Skeletal muscle satellite cell (primary cell): ENCODE results near the gene PEBP1. TPM values are rescaled to one million over a fixed set of nuclear protein-coding genes. Genes with fewer than 3 reads are reported as not detected.

ENCODE experiments used
- H3K27me3 ChIP-seq: 2 replicates; pipeline ENCODE4 v1.7.0; 2013; ENCODE audit warnings: low read length; ENCODE audit not compliant: control insufficient read depth, insufficient read depth
- H3K36me3 ChIP-seq: 2 replicates; pipeline ENCODE4 v1.7.0; 2013; ENCODE audit warnings: mild to moderate bottlenecking, control low read depth, low read length; ENCODE audit not compliant: insufficient read depth
- H3K4me1 ChIP-seq: 2 replicates; pipeline ENCODE4 v1.7.0; 2013; ENCODE audit warnings: low read length; ENCODE audit not compliant: control insufficient read depth, insufficient read depth
- H3K4me2 ChIP-seq: 2 replicates; pipeline ENCODE4 v1.7.0; 2013; ENCODE audit warnings: mild to moderate bottlenecking, low read length
- H3K4me3 ChIP-seq: 2 replicates; pipeline ENCODE4 v1.7.0; 2013; ENCODE audit warnings: low read length
- H3K9ac ChIP-seq: 2 replicates; pipeline ENCODE4 v1.7.0; 2013; ENCODE audit warnings: mild to moderate bottlenecking, low read depth, low read length, moderate library complexity
- H3K9me3 ChIP-seq: replicated peaks from 2 replicates; pipeline ENCODE4 v1.7.0; 2013; ENCODE audit warnings: mild to moderate bottlenecking, control low read depth, low read length
- total RNA-seq: library from RNA; depleted of rRNA; stranded (reverse); fragments of >200 nt; gene quantifications from 2 replicates; pipeline ENCODE4 v1.2.3, GENCODE V29; 2012; rRNA removed

The PEBP1 gene
- total RNA-seq: 109 and 111 TPM in 2 replicates

DNA sequence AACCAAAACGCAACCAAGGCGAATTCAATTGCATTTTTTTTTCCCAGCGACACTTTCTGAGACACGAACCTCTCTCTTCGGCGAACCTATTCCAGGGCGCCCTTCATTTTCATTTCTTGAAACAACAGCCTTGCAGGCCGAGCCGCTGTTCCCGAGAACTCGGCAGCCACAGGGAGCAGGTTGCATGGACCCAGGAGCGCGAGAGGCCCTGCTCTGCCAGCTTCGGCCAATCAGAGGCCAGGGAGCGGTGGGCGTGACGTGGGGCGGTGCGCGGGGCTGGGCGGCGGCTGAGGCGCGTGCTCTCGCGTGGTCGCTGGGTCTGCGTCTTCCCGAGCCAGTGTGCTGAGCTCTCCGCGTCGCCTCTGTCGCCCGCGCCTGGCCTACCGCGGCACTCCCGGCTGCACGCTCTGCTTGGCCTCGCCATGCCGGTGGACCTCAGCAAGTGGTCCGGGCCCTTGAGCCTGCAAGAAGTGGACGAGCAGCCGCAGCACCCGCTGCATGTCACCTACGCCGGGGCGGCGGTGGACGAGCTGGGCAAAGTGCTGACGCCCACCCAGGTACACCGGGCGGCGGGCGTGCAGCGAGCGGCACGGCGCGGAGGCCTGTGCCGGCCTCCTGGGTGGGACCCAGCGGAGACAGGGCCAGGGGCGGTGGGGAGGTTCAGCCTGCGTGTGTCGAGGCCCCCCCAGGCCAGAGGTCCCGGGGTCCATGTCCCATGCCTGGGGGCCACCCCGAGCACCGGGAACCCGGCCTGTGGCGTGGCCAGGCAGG, at the start of gene PEBP1:
Gene PEBP1 (plus strand): TSS at position 337 of the 771 bp plus-strand sequence. CDS start 86 bp downstream, at position 423.
- Histone ChIP-seq H3K9ac (peak within 1 kb of the TSS; percentile 96), H3K4me3 (peak within 1 kb of the TSS; percentile 94), H3K36me3 (peaks cover 22% of the 10 kb centered on the region), H3K9me3 (no peaks in the 10 kb centered on the region), H3K27me3 (no peaks in the 10 kb centered on the region), H3K4me2 (peak within 1 kb of the TSS; percentile 91), H3K4me1 (peaks cover 30% of the 10 kb centered on the region)

DNA sequence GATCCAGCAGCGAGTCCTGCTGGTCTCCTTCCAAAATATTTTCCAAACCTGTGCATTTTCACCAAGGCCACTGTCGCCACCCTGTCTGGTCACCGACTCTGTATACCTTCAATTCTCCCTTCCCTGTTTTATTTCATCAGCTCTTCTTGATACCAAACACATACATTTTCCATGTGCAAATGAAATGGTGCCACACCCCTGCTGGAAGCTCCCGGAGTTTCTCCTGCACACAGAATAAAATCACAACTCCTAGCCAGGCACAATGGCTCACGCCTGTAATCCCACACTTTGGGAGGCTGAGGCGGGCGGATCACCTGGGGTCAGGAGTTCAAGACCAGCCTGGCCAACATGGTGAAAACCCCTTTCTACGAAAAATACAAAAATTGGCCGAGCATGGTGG, 46.1 kb upstream of the PEBP1 start:
- H3K4me2 ChIP-seq: no peak overlapping the region
- no peaks in the 10 kb centered on the region for H3K27me3 ChIP-seq
- no peaks in the 10 kb centered on the region for H3K4me1 ChIP-seq
- H3K9me3 ChIP-seq: no peaks in the 10 kb centered on the region
- H3K36me3 ChIP-seq: no peaks in the 10 kb centered on the region
- H3K4me3 ChIP-seq: no peak overlapping the region
- H3K9ac ChIP-seq: no peak overlapping the region

DNA sequence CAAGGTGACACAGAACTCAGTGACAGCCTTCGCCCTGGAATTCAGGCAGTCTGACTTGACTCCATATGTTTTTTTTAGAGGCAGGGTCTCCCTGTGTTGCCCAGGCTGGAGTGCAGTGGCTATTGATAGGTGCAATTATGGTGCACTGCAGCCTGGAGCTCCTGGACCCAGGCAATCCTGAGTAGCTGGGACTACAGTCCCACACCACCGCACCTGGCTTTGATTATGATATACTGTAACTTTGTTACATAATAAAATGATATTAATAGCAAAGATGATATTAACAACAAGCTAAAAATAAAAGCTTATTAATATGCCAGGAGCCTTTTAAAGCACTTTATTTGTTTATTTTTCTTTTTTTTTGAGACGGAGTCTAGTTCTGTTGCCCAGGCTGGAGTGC, 41.9 kb upstream of the PEBP1 start:
- H3K27me3 ChIP-seq: no peaks in the 10 kb centered on the region
- H3K9ac ChIP-seq: no peak overlapping the region
- no peaks in the 10 kb centered on the region for H3K4me1 ChIP-seq
- no peak overlapping the region for H3K4me2 ChIP-seq
- no peaks in the 10 kb centered on the region for H3K36me3 ChIP-seq
- no peak overlapping the region for H3K4me3 ChIP-seq
- no peaks in the 10 kb centered on the region for H3K9me3 ChIP-seq

DNA sequence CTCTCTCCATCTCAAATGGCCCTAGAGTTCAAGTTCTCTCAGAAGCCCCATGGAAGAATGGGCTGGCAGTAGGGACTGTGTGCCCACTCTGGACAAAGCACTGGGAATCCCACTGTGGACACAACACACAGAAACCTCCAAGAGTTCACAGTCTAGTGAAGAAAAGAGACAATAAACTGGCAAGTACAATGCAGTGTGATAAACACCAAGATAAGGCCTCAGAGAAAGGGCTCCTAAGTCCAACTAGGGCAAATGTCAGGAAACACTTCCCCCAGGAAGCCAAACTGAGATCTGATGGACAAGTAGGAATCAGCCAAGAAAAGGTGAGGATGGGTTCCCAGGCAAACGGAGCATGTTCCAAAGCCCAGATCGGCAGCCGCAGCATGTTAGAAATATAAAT, 37.5 kb upstream of the PEBP1 start:
- Histone ChIP-seq H3K36me3 (no peaks in the 10 kb centered on the region), H3K4me2 (no peak overlapping the region), H3K9ac (no peak overlapping the region), H3K9me3 (no peaks in the 10 kb centered on the region), H3K27me3 (no peaks in the 10 kb centered on the region), H3K4me3 (no peak overlapping the region), H3K4me1 (peaks cover 7% of the 10 kb centered on the region)

DNA sequence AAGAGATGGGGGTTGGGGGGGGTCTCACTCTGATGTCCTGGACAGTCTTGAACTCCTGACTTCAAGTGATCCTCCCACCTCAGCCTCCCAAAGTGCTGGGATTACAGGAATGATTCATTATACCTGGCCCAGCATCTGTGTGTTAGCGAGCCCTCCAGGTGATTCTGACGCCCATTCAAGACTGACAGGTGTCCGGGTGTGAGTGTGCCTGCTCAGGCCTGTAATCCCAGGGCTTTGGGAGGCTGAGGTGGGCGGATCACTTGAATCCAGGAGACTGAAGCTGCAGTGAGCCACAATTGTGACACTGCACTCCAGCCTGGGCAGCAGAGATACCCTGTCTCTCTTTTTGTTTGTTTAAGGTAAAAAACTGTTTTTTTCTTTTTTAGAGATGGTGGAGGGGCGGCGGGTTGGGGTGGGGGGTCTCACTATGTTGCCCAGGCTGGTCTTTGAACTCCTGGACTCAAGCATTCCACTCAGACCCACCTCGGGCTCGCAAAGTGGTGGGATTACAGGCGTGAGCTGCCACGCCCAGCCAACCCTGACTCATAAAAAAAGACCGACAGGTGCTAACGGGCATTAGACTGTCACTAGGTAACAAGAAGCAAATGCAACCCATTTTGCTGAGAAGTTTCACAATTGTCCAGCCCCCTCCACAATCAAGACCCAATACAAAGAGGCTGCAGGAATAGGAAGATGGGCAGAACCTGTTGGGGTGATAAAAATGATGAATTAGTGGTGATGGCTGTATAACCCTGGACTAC, 36.8 kb upstream of the PEBP1 start:
- H3K9me3 ChIP-seq: no peaks in the 10 kb centered on the region
- no peak overlapping the region for H3K4me2 ChIP-seq
- H3K9ac ChIP-seq: no peak overlapping the region
- peaks cover 7% of the 10 kb centered on the region for H3K4me1 ChIP-seq
- no peaks in the 10 kb centered on the region for H3K27me3 ChIP-seq
- no peak overlapping the region for H3K4me3 ChIP-seq
- H3K36me3 ChIP-seq: no peaks in the 10 kb centered on the region

DNA sequence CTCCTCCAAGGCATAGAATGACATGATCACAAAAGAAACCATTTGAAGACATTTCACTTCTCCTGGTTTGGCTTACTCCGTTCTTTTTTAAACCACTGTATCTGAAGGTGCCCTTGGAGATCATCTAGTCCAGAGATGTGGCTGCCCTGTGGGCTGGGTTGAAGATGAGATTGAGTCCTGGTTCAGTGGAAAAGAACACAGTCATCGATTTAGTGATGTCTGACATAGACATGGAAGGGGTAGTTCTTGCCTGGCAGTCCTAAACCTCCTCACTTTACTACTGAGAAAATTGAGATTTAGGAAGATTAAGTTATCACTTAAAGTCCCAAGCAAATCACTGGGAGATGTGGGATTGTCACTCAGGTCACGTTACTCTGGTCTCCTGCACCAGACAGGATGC, 34.9 kb upstream of the PEBP1 start:
- Histone ChIP-seq H3K4me3 (no peak overlapping the region), H3K36me3 (no peaks in the 10 kb centered on the region), H3K9ac (no peak overlapping the region), H3K4me2 (no peak overlapping the region), H3K27me3 (no peaks in the 10 kb centered on the region), H3K9me3 (no peaks in the 10 kb centered on the region), H3K4me1 (peaks cover 11% of the 10 kb centered on the region)

DNA sequence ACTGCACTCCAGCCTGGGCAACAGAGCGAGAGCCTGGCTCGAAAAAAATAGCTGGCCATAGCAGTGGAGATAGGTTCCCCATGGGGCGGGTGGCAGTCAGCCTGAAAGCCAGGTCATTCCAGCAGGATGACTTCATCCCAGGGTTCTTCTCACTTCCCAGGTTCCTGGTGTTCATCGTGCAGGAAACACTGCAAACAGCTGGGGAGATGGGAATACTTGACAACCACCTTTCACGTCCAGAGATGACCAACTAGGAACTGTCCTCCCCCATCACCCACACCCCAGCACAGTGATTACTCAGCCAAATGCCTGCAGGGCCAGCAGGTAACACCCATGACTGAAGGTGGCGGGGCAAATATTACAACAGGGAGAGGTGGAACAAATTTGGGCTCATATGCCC, 33.9 kb upstream of the PEBP1 start:
- Histone ChIP-seq H3K9ac (no peak overlapping the region), H3K27me3 (no peaks in the 10 kb centered on the region), H3K4me3 (no peak overlapping the region), H3K4me2 (peak overlapping the region; percentile 94), H3K36me3 (no peaks in the 10 kb centered on the region), H3K9me3 (no peaks in the 10 kb centered on the region), H3K4me1 (peaks cover 11% of the 10 kb centered on the region)

DNA sequence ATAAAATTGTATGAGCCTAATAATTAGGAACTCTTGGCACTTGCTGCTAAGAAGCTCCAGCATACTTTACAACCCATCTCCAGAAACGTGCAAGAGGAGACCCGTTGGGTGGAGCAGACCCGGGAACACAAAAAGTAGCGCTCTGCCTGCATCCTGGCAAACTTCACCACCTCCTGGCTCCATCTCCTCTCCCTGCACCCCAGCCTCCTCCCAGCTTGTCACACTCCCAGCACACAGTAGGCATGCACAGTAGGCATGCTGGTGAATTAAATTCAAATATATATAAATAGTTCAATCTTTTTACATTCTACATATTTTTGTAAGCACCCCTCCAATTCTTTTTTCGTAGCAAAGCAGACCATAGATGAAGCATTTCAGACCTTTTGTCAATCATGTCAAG, 33.3 kb upstream of the PEBP1 start:
- Histone ChIP-seq H3K4me1 (peaks cover 11% of the 10 kb centered on the region), H3K4me3 (peak overlapping the region; percentile 88), H3K27me3 (no peaks in the 10 kb centered on the region), H3K36me3 (no peaks in the 10 kb centered on the region), H3K4me2 (peak overlapping the region; percentile 94), H3K9ac (no peak overlapping the region), H3K9me3 (no peaks in the 10 kb centered on the region)

DNA sequence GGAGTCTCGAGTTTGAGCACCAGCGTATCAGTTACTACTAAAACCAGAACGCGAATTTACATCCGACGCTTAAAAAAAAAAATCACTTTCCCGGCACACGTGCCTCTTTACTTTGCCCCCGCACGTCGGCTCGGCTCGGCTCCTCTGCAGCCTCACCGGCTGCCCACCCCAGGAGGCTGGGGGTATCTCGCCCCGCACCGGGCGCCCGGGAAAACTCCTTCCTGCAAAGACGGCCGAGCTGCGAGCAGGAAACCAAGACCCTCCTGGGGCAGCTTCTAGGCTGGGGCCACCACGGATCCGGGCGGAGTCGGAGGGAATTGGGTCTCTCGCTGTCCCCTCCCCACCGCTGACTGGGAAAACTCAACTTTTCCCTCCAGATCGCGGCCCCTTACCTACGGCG, 32.7 kb upstream of the PEBP1 start:
- Histone ChIP-seq H3K9ac (peak overlapping the region; percentile 82), H3K4me2 (peak overlapping the region; percentile 94), H3K4me3 (peak overlapping the region; percentile 88), H3K4me1 (peaks cover 11% of the 10 kb centered on the region), H3K36me3 (no peaks in the 10 kb centered on the region), H3K9me3 (no peaks in the 10 kb centered on the region), H3K27me3 (no peaks in the 10 kb centered on the region)

DNA sequence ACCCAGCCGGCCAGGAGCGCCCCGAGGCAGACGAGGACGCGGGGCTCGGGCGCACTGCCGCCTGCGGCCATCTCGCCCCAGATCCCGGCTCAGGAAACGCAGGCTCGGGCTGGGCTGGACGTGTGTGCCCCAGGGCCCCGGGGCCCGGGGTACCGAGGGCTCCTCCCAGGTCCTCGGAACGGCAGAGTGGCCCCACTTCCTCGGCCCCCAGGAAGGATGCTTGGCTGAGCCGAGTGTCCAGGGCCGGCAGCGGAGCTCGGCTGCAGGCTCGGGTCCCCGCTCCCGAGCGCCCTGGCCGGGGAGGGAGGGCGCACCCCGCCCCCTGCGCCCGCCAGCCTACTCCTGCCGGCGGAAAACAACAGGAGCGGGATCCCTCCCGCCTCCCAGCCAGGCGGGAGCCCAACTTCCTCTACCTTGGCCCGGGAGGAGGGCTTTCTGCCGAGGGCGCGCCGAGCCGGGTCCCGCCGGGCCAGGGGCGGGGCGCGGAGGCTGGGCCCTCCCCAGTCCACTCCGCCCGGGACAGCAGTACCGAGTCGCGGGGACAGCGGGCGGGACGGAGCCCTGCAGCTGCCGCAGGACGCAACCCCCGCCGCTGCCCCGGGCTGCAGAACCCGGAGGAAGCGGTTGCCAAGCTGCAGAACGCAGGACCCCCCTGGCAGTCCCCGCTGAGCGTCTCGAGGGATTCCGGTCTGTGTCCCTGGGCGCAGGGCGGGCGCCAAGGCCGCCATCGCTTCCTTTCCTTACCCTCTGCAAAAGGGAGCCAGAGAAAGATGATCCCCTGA, 32.1 kb upstream of the PEBP1 start, which contains the start of gene VSIG10:
Gene VSIG10 (minus strand): TSS at position 411 of the 782 bp plus-strand sequence. CDS start 340 bp downstream, at position 71.
- peak within 1 kb of the TSS; percentile 88 for H3K4me3 ChIP-seq
- no peaks in the 10 kb centered on the region for H3K27me3 ChIP-seq
- peak within 1 kb of the TSS; percentile 94 for H3K4me2 ChIP-seq
- peak within 1 kb of the TSS; percentile 82 for H3K9ac ChIP-seq
- H3K9me3 ChIP-seq: no peaks in the 10 kb centered on the region
- peaks cover 11% of the 10 kb centered on the region for H3K4me1 ChIP-seq
- H3K36me3 ChIP-seq: no peaks in the 10 kb centered on the region

DNA sequence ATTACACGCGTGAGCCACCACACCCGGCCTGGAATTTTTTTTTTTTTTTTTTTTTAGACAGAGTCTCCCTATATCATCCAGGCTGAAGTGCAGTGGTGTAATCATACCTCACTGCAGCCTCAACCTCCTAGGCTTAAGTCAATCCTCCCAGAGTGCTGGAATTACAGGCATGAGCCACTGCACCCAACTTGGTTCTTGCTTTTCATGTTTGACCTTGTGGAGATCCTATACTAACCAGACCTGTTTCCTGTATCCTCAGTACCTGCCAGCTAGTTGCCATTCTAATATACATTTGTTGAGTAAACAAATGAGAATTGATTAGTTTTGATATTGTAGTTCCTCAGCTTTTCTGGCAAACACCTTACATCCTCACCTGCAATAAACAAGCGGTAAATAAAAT, 28.9 kb upstream of the PEBP1 start:
- H3K9me3 ChIP-seq: no peaks in the 10 kb centered on the region
- H3K4me1 ChIP-seq: peaks cover 11% of the 10 kb centered on the region
- no peak overlapping the region for H3K4me3 ChIP-seq
- no peak overlapping the region for H3K4me2 ChIP-seq
- H3K27me3 ChIP-seq: no peaks in the 10 kb centered on the region
- H3K9ac ChIP-seq: no peak overlapping the region
- no peaks in the 10 kb centered on the region for H3K36me3 ChIP-seq
